GM11168 (cell line): ENCODE data around the gene CS.
"Not testable (repeated sequence)": the region's sequence is repeated elsewhere in the genome, so short reads cannot be mapped to it uniquely, and the experiment has no call there.

Source experiments
- in situ Hi-C: fragments of 300-500 bp; cut with MboI; formaldehyde crosslinking; loops from one replicate; pipeline ENCODE4 v1.12.0; 2022; ENCODE audit warnings: low sequenced_read_pairs; ENCODE audit not compliant: unreplicated experiment

CS gene

GRCh38 chr12:56299853-56300643, at the start of gene CS:
TSS of gene CS (minus strand) at chr12:56300330. CDS start at chr12:56300201, 129 bp downstream.
- in situ Hi-C loops = no loop called here

- in situ Hi-C loops = no loop called here
Measured at GRCh38 chr12:56348776-56349175, 48.6 kb upstream of the CS start.

- in situ Hi-C loops = not testable (repeated sequence)
Measured at GRCh38 chr12:56347255-56347654, 47.1 kb upstream of the CS start.

- in situ Hi-C loops = no loop called here
Measured at GRCh38 chr12:56346675-56347074, 46.5 kb upstream of the CS start.

GRCh38 chr12:56342290-56342689, 42.2 kb upstream of the CS start:
- in situ Hi-C loops = not testable (repeated sequence)

- in situ Hi-C loops = no loop called here
Measured at GRCh38 chr12:56341616-56342015, 41.5 kb upstream of the CS start.

- in situ Hi-C loops = no loop called here
Measured at GRCh38 chr12:56339158-56339422, 39.0 kb upstream of the CS start.

- in situ Hi-C loops = no loop called here
Measured at GRCh38 chr12:56338308-56339157, 38.4 kb upstream of the CS start, which contains the start of gene IL23A. TSS of gene IL23A (plus strand) at chr12:56338884. CDS start at chr12:56339045, 161 bp downstream.

GRCh38 chr12:56337753-56338251, 37.7 kb upstream of the CS start:
- in situ Hi-C loops = no loop called here

- in situ Hi-C loops = no loop called here
Measured at GRCh38 chr12:56336361-56337167, 36.4 kb upstream of the CS start.

- in situ Hi-C loops = not testable (repeated sequence)
Measured at GRCh38 chr12:56335527-56335926, 35.4 kb upstream of the CS start.

- in situ Hi-C loops = no loop called here
Measured at GRCh38 chr12:56334490-56334793, 34.3 kb upstream of the CS start.

- in situ Hi-C loops = no loop called here
Measured at GRCh38 chr12:56333679-56334489, 33.8 kb upstream of the CS start, which contains the start of gene PAN2. TSS of gene PAN2 (minus strand) at chr12:56334000. CDS start at chr12:56333094, 906 bp downstream.

- in situ Hi-C loops = no loop called here
Measured at GRCh38 chr12:56333197-56333678, 33.1 kb upstream of the CS start.

- in situ Hi-C loops = no loop called here
Measured at GRCh38 chr12:56332512-56333196, 32.5 kb upstream of the CS start.

- in situ Hi-C loops = no loop called here
Measured at GRCh38 chr12:56330936-56331490, 30.9 kb upstream of the CS start.

- in situ Hi-C loops = no loop called here
Measured at GRCh38 chr12:56326533-56326932, 26.4 kb upstream of the CS start.

GRCh38 chr12:56326126-56326525, 26.0 kb upstream of the CS start:
- in situ Hi-C loops = no loop called here

- in situ Hi-C loops = no loop called here
Measured at GRCh38 chr12:56324206-56324605, 24.1 kb upstream of the CS start.
